Measurements from ENCODE around the gene HS3ST5. TPM values are rescaled to one million over a fixed set of nuclear protein-coding genes. Genes with fewer than 3 reads are reported as not detected.

Gene HS3ST5
- total RNA-seq, 1 donor from 2014 or later, result not detected

DNA sequence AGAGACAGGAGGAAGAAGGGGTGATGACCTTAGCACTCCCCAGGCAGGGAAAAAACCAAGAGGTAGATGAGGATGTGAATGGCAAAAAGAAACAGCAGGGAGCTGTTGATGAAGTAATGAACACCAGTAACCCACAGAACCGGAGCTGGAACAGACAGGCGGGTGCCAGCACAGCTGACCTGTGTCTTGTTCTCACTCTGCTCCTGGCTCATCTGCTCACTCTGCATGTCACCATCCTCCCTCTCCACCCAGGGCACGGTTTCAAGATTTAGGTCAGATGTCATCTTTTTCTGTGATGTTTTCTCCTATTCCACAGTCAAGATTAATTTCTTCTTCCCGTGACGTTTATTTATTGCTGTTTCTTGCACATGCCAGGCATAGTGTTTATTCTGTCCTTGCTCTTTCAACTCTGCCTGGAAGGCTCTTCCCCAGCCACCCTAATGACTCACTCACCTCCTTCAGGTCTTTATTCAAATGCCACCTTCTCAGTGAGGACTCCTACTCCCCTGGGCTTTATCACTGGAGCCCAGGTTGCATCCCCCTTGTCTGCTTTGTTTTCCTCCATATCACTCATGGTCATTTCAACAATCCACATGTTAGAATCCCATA, 207.4 kb downstream of the HS3ST5 start:
- intact Hi-C loops (cut with DNase I), result no loop called here

DNA sequence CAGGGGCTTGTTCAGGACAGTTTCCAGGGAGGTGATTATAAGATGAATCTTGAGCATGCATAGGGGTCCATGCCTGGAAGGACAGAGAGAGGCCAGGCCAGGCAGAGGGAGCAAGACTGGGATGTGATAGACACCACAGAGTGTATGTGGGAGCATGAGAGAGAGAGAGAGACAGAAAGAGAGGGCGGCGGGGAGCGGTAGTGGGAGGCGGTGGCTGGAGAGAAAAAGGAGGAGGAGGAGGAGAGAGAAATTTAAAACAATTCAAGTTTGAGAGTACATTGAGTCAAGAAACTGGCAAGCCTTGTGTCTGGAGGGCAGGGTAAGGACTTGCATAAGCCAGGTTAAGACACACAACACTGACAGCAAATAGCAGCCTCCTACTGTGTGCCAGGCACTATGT, 209.0 kb downstream of the HS3ST5 start:
- intact Hi-C loops (cut with DNase I), result no loop called here
- no peak for DNase-seq
- ATAC-seq (ENCODE audit: poor library complexity), result no peak

More for the DNA sequence above, 207.4 kb downstream of the HS3ST5 start:
- ATAC-seq (ENCODE audit: poor library complexity) (no peak), DNase-seq (no peak)

DNA sequence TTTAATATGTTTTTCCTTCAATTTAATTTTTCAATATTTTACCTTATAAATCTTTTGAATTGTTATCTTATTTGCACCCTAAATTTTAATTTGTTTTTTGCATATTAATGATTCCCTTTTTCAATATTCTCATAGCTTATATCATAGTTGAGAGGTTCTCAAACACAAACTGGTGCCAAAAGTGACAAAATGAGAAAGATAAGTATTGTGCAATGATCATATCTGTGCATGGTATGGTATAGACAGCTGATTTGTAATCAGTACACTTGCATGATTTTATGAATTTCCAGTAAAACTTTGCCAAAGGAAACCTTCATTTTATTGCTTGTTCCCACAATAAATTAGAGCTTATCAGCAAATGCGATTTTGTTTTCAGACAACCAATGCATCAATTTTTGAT, 210.9 kb downstream of the HS3ST5 start:
- ATAC-seq (ENCODE audit: poor library complexity) (no peak), DNase-seq (no peak)
- intact Hi-C loops (cut with DNase I), result no loop called here

DNA sequence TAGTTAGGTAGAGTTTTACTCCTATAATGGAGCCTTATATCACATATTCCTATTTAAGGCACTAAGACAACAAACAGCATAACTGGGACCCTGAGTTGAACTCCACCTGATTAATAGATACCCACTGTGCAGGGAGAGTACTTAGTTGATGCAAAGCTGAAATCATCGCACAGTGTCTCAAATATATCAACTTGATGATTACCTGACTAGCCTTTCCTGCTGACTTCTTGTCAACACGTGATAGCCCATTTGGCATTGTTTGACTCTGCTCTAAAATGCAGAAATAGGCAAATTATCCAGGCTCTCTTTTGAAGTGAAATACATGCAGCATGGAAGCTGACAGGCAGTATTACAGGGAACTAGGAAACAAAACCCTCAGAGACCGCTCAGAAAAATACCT, 217.2 kb downstream of the HS3ST5 start:
- no peak for ATAC-seq (ENCODE audit: poor library complexity)
- DNase-seq, result no peak
- intact Hi-C loops (cut with DNase I), result no loop called here

DNA sequence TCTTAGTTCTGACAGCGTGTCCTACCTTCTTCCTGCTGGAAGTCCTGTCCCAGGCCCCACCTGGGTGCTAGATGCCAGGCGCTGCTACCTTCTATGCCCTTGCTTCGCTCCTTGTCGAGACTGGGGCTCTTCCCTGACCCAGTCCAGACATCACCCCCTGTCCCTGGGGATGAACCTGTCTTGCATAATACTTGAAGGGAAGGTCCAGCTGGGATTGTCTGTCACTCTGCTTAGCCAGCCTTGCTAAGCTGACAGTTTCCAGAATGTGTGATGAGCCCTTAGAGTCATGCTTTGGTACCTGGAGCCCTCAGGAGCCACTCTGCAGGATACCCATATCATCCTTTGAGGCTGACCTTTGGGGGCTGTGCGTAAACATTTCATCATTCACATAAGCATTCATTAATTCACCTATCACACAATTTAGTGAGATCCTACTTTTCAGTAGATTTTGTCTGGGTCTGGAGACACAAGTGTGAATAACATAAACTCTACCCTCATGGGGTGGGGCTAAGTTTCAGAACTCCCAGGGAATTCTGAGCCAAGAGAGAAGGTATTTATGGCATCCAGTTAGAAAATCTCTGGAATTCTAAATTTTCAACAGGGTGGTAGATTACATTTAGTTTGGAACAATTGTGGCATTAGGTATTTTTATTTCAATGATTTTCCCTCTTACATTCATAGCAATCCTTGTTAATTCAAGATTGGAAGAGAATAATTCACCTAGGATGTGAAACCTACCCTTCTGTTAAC, 220.7 kb downstream of the HS3ST5 start:
- ATAC-seq (ENCODE audit: poor library complexity) (no peak), DNase-seq (no peak)
- intact Hi-C loops (cut with DNase I), result no loop called here

DNA sequence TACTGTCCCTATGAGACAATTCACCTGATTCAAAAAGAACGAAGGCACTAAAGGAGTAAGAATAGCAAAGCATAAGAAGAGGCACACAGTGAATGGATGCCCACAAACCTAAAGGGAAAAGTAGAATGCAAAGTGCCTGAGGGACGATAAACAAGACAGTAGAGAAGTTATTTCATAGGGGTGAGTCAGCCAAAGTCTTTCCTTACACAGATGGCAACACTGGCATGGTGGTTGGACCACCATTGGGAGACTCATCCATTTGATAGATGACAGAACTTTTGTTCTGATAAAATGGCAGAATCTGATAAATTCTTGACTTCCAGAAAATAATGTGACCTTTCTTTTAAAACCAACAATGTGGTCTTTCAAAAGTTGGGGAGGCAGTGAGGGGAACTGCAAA, 223.8 kb downstream of the HS3ST5 start:
- ATAC-seq (ENCODE audit: poor library complexity) (no peak), DNase-seq (no peak)
- intact Hi-C loops (cut with DNase I), result no loop called here

DNA sequence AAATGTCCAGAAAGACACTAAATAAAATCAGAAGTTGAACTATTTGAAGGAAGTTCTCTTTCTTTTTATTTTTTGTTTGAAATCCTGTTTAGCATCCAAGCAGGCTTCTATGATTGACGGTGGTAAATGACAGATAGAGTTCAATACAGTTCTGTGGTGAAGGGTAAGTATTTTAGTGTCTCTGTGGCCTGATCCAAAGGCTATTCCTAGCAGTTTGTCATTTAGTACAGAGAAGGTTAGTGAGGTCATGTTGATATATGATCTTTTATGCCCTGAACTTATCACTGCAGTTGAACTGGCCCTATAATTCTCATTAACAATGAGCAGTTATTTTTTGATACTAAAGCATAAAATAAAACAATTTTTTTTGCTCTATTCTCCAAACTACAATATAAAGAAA, 227.2 kb downstream of the HS3ST5 start:
- no peak for DNase-seq
- ATAC-seq (ENCODE audit: poor library complexity), result no peak
- intact Hi-C loops (cut with DNase I), result no loop called here

DNA sequence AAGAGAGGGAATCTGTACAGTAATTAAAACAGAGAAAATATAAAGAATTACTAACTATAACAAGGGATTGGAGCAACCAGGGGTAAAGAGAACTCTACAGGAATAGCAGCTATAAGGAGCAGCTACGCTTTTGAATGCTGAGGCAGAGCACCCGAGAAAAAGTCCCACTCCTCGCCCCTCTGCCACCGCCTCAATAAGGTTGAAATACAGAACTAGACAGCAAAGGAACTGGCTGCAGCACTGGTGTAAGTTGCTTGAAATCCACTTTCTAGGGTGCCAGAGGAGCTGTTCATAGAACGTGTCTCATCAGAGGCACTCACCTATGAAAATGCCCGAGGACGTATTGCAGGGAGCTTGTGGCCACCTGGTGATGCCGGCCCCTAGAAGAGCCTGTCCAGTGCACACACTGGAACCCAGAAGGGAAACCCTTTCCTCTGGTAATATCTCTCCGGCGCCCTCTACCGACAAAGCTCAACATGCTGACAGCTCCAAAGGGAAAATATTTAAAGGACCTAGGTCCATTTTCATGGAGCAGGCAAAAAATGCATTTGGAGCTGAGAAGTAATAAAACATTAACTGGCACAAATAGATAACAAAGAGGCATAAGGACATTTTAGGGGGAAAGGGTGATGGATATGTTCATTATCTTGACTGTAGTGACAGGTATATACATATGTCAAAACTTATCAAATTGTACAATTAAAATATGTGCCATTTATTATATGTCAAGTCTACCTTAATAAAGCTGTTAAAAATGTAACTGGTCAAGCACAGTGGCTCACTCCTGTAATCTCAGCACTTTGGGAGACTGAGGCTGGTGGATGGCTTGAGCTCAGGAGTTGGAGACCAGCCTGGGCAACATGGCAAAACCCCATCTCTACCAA, 234.5 kb downstream of the HS3ST5 start:
- DNase-seq (peak; percentile 64), ATAC-seq (ENCODE audit: poor library complexity) (peak; percentile 62)
- intact Hi-C loops (cut with DNase I), result no loop called here

DNA sequence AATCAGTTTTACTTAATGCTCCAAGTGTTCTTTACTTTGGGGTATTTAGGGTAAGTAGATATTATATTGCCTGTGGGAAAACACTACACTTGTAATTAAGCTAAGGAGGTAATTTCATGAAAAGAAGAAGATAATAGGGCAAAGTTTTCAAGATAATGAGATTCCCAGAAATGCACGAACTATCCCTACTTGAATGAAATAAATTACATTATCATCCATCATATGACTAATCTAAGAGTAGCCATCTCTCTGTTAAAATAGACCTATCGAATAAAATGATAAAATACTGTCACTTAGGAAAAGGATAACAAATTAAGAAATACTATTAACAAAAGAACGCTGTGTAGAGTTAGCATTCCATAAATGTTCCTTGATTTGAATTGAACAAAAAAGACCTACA, 236.8 kb downstream of the HS3ST5 start:
- intact Hi-C loops (cut with DNase I), result no loop called here
- no peak for ATAC-seq (ENCODE audit: poor library complexity)

DNA sequence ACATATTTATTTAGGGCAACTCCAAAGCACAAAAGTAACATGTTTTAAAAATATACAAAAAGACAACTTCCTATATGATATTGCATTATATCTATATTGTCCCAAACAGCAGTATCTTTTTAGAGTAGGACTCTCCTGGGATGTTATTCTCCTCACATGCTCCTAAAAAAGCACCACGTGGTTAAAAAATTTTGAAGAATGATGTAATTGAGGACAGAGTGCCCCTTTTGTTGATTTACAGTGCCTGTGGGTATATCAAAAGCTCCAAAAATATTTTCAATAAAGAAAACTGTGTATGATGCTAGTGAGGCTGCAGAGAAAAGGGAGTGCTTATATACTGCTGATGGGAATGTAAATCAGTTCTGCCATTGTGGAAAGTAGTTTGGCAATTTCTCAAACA, 241.6 kb downstream of the HS3ST5 start:
- intact Hi-C loops (cut with DNase I), result no loop called here
- ATAC-seq (ENCODE audit: poor library complexity) (no peak), DNase-seq (no peak)

More for the DNA sequence above, 236.8 kb downstream of the HS3ST5 start:
- DNase-seq, result no peak

DNA sequence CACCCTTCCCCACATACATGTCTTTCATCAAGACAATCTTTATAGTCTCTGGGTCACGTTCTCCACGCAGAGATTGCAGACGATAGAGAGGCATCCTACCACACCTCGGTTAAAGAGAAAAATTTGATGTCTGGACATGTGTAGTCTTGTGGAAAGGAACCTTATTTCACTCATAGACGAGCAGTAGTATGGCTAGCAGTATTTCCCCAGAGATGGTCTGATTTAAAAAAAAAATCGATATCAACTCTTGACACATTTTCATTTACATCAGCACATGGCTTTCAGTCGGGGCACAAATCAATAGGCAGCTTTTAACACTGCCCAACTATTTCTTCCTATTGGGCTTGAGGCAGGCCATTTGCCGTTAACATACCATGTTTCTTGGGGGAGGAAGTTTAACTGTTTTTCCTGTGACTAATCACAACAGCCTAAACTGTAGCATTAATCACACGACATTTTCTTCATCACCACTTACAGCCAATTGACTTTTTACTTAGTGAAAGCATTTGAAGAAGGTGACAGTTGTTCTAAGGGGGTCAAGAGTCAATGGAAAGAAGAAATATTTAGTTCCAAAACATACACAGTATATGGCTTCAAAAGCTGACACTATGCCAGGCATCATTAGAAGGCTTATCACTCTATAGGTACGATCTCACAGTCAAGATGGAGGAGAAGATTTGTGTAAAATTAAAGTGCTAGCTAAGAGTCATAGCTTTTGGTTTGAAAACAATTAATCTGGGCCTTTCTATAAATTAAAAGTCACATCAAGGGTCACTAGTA, 242.4 kb downstream of the HS3ST5 start:
- DNase-seq (no peak), ATAC-seq (ENCODE audit: poor library complexity) (no peak)
- intact Hi-C loops (cut with DNase I), result no loop called here

DNA sequence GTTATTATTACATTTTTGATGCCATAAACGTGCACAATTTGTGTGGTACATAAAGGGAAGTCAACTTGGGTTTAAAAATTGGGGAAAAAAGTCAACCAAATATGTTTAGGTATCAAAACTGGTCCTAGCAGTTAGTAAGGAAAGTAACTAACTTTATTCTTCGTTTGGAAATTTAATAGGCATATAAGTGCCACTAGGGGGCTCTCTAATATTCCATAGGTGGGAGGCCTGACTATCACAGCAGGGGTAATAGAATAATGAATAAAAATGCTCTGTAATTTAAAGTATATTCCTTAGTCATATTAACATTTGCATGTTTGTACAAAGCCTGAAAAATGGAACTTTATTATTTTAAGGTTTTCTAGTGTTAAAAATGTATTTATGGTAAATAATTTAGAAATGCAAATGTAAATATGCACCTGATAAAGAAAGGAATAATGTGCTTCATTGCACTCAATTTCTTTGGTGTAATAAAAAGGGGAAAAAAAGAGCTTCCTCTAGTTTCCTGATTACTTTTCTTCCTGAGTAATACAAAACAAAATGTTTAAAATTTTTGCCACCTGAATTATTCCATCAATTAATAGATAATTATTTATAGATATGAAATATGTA, 246.2 kb downstream of the HS3ST5 start:
- ATAC-seq (ENCODE audit: poor library complexity) (no peak), DNase-seq (no peak)
- intact Hi-C loops (cut with DNase I), result no loop called here

DNA sequence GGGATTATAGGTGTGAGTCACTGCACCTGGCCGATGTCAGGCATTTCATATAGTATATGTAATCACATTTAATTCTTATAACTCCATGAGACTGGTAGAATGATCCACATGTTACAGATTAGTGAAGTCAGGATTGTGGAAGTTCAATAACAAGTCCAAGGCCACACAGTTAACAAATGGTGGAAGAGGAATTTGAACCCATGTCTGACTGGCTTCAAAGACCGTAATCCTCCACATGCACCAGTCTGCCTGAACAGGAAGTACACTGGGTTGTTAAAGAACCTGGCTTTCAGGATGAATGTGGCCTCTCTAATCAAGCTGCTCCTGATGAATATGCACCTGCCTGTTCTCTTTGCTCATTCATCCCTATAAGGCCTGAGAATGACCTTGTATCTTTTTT, 249.9 kb downstream of the HS3ST5 start:
- intact Hi-C loops (cut with DNase I), result no loop called here
- DNase-seq (no peak), ATAC-seq (ENCODE audit: poor library complexity) (no peak)

DNA sequence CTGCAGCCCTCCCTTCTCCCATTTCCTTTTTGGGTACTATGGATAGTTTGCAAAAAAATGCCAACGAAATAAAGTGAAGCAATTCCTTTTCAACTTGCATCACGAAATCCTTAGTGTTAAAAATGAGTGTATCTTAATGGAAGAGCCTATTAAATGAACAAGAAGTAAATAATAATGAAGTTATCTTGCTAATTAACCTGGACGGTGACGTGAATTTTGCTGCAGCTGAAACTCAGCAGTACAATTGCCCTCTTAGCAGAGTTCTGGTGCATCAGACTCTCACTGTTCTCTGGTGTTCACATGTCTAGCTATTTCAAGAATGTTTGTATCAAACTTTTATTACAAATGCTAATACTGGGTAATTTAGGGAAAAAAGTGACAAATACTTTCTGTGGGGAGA, 252.2 kb downstream of the HS3ST5 start:
- intact Hi-C loops (cut with DNase I), result no loop called here
- DNase-seq, result no peak
- ATAC-seq (ENCODE audit: poor library complexity), result no peak

DNA sequence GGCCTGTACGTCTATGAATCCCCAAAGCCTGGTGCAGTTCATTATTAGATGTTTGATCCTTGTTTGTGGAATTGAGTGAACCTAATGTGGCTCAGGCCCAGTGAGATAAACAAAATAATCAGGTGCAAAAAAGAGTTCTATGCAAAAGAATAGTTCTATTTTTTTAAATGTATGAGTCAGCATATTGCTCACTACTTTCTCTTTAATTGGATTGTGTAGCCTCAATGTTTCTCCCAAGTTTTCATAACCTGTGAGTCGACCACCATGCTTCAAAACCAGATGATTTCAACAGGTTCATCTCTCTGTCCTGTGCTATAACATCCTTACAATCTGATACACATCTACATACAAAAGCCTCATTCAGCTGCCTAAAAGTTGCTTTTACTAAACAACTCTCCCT, 255.3 kb downstream of the HS3ST5 start:
- no peak for ATAC-seq (ENCODE audit: poor library complexity)
- no peak for DNase-seq

DNA sequence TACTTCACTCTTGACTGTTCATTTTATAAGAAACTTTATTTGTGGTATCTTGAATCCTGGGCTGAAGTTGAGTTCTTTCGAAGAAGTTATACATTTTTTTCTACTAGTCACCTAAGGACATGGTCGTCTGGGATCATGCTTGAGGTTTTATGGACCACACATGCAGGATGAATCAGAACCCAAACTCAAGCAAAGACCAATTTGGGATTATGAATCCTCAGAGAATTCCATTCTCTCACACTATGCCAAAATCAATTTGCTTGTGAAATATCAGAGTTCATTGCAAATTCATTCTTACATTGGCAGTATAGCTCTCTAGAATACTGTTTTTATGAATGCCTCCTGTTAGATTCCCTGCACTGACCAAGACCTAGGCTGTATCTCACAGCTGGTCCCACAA, 257.6 kb downstream of the HS3ST5 start:
- intact Hi-C loops (cut with DNase I), result no loop called here
- ATAC-seq (ENCODE audit: poor library complexity), result no peak
- DNase-seq, result no peak

More for the DNA sequence above, 255.3 kb downstream of the HS3ST5 start:
- intact Hi-C loops (cut with DNase I), result no loop called here

DNA sequence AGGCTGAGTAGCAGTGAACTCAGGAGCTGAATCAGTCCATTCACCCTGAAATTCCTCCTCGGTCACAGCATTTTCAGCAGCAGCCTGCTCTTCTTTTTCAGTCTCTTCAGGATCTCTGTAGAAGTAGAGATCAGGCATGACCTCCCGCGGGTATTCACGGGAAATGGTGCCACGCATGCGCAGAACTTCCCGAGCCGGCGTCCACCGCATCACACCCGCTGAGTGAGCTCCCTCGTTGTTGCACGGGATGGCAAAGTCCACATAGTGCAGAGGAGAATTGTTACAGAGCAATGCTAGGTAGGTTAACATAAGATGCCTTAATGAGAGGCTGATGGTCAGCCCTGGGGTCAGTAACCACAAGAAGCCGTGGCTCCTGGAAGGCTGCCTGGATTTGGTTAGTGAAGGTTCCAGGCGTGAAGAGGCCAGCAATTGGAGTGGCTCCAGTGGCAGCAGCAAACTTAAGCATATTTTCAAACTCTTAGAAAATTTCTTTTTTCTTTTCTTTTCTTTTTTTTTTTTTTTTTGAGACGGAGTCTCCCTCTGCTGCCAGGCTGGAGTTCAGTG, 258.4 kb downstream of the HS3ST5 start:
- DNase-seq, result peak; percentile 42
- no peak for ATAC-seq (ENCODE audit: poor library complexity)
- intact Hi-C loops (cut with DNase I), result no loop called here

DNA sequence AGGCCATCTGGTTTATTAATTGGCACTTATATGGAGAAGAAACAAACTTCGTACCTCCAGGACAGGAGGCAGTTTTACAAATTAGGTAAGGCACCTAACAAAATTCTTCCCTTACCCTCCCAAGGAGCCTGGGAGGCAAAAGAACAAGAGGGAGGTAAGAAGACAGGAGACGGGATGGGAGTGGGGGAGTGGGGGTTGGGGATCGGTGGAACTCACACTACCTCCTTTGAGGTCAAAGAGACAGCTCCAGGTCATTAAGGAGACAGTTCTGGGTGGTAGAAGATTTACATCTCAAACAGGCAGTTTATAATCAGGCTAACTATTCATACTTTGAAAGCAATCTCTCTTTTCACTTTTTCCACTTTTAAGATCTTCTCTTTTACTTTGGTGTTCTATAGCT, 259.6 kb downstream of the HS3ST5 start:
- ATAC-seq (ENCODE audit: poor library complexity) (no peak), DNase-seq (no peak)
- intact Hi-C loops (cut with DNase I), result no loop called here

All from Right ventricle myocardium superior (tissue), 1 donor.